Neural crest cell (in vitro differentiated cells): ENCODE measurements around the gene NOP14. TPM values are rescaled to one million over a fixed set of nuclear protein-coding genes. Genes with fewer than 3 reads are reported as not detected.

Experiments used
- DNase-seq: peaks from one replicate; pipeline ENCODE4 v3.0.0; 2021; ENCODE audit warnings: low read depth, mixed read lengths, low spot score
- H3K27ac Mint-ChIP-seq: one replicate; pipeline ENCODE4 v1.8.0; 2021; ENCODE audit warnings: mild to moderate bottlenecking, mixed read lengths; ENCODE audit not compliant: unreplicated experiment
- H3K27me3 Mint-ChIP-seq: 2 replicates; pipeline ENCODE4 v1.8.0; 2021; ENCODE audit warnings: low read depth, mild to moderate bottlenecking, mixed read lengths
- H3K36me3 Mint-ChIP-seq: 2 replicates; pipeline ENCODE4 v1.8.0; 2021; ENCODE audit warnings: low read depth, mild to moderate bottlenecking, mixed read lengths
- H3K4me1 Mint-ChIP-seq: 2 replicates; pipeline ENCODE4 v1.8.0; 2021; ENCODE audit warnings: mixed read lengths
- H3K4me3 Mint-ChIP-seq: one replicate; pipeline ENCODE4 v1.8.0; 2021; ENCODE audit warnings: mild to moderate bottlenecking, mixed read lengths
- H3K9me3 Mint-ChIP-seq: 2 replicates; pipeline ENCODE4 v1.8.0; 2021; ENCODE audit warnings: mixed read lengths
- CTCF ChIP-seq: fragments of 200-600 bp; sonication (generic); conservative IDR thresholded peaks from 2 replicates; pipeline ENCODE4 v1.5.0; 2021; ENCODE audit warnings: antibody characterized with exemption, mild to moderate bottlenecking
- total RNA-seq: library from RNA; stranded (reverse); gene quantifications from 2 replicates; pipeline ENCODE4 v1.2.1, GENCODE V29; 2021

The NOP14 gene
- total RNA-seq, 1 donor from 2014 or later: 46.6 TPM

DNA sequence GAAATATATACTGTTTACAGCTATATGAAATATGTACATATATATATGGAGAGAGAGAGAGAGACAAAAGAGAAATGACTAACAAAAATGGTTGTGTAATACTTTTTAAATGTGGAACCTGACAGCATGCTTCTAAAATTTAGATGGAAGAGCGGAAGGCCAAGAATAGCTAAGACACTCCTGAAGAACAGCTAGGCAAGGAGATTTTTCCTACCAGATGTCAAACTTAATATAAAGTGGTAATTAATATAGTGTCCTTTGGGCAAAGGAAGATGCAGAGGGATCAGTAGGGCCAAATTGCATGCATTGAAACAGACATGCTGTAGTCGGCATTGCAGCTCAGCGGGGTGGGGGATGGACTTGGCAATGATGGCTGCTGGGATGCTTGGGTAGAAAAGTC, 74.3 kb downstream of the NOP14 start:
- no peaks in the 10 kb centered on the region for H3K9me3 Mint-ChIP-seq
- H3K4me3 Mint-ChIP-seq: no peak overlapping the region
- DNase-seq: no peak
- TF ChIP-seq CTCF: no peak
- H3K27me3 Mint-ChIP-seq: no peaks in the 10 kb centered on the region
- H3K36me3 Mint-ChIP-seq: peaks cover 17% of the 10 kb centered on the region
- H3K27ac Mint-ChIP-seq: no peak overlapping the region
- H3K4me1 Mint-ChIP-seq: peaks cover 27% of the 10 kb centered on the region

Other genes with a start within 250 kb of the NOP14 start
- 25.1 and 26.2 TPM in 2 replicates for gene TNIP2, start 207.1 kb downstream of the NOP14 start, total RNA-seq
- gene SH3BP2, start 170.3 kb downstream of the NOP14 start, total RNA-seq: 34.8 and 39.1 TPM in 2 replicates
- gene ADD1, start 119.6 kb downstream of the NOP14 start, total RNA-seq: 230 and 236 TPM in 2 replicates
- gene GRK4, start 165 bp upstream of the NOP14 start, total RNA-seq: 8.9 and 11.6 TPM in 2 replicates
- gene HTT-AS, start 111.1 kb upstream of the NOP14 start, total RNA-seq: not detected in 2 replicates
- gene HTT, start 111.3 kb upstream of the NOP14 start, total RNA-seq: 72.0 and 77.7 TPM in 2 replicates